Body of pancreas (tissue), 4 donors: ENCODE results near the gene CCL19.

Source experiments
- CTCF ChIP-seq, 7 experiments: fragments of 450-650 bp in 4 of 7; fragments of 200-600 bp in 3 of 7; sonication (generic) in 3 of 7; IDR thresholded peaks; one replicate each; pipeline ENCODE4 v1.5.1; 2016 to 2019; ENCODE audit warnings: antibody characterized with exemption in 7 of 7
- POLR2A ChIP-seq, 3 donors: fragments of 450-650 bp; IDR thresholded peaks; one replicate each; pipeline ENCODE4 v1.6.1; 2016; ENCODE audit warnings: antibody characterized with exemption in 3 of 3, mild to moderate bottlenecking in 2 of 3

- TF ChIP-seq CTCF (IDR thresholded peaks at IDR 0.05): no peak
- TF ChIP-seq POLR2A (IDR thresholded peaks at IDR 0.05): no peak
Observed at GRCh38 chr9:34659592-34660253, 31.4 kb downstream of the CCL19 start.
